HG03045 (cell line): ENCODE measurements around the gene LRRC49.
"Not testable (repeated sequence)": the region's sequence is repeated elsewhere in the genome, so short reads cannot be mapped to it uniquely, and the experiment has no call there.

Experiments used
- ATAC-seq: cut with Tn5 transposase; IDR thresholded peaks from one replicate; pipeline ENCODE4 v1.9.1; 2021; ENCODE audit warnings: mild to moderate bottlenecking, moderate library complexity; ENCODE audit not compliant: unreplicated experiment

The LRRC49 gene

DNA sequence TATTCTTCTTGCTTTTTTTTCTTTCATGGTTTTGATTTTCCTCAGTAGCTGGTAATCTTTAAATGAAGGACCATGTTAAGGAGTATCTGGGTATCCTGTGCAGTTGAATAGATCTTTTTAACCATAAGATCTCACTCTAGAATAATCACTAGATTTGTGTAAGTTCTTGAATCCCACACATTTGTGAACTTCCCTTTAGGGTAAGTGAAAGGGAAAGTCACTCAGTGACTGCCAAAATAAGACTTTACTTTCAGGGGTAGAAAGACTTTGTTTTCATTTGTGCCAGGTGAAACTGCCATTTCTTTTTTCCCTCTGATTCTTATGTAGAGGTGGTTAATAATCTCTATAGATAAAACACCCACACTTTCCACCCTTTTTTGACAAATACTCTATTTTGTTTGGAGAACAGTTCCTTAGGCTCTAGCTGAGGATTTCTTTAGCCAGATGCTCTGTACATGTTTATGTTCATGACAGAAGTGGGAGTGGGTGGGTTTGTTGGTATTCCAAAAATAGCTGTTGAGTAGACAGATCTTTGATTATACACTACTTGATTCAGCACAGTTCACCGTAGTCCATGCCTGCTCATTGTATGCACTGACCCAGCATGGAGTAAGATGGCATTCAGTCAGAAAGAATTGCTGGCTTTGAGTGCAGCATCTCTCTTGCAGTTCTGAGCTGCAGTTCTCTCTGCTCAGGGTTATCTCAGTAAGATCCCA lies 28.5 kb downstream of the LRRC49 start:
- no peak for ATAC-seq

DNA sequence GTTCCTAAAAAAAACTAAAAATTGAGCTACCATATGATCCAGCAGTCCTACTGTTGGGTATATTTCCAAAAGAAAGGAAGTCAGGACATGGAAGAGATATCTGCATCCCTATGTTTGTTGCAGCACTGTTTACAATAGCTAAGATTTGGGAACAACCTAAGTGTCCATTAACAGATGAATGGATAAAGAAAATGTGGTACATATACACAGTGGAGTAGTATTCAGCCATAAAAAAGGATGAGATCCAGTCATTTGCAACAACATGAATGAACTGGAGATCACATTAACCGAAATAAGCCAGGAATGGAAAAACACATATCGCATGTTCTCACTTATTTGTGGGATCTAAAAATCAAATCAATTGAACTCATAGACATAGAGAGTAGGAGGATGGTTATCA lies 29.5 kb downstream of the LRRC49 start:
- ATAC-seq = no peak

DNA sequence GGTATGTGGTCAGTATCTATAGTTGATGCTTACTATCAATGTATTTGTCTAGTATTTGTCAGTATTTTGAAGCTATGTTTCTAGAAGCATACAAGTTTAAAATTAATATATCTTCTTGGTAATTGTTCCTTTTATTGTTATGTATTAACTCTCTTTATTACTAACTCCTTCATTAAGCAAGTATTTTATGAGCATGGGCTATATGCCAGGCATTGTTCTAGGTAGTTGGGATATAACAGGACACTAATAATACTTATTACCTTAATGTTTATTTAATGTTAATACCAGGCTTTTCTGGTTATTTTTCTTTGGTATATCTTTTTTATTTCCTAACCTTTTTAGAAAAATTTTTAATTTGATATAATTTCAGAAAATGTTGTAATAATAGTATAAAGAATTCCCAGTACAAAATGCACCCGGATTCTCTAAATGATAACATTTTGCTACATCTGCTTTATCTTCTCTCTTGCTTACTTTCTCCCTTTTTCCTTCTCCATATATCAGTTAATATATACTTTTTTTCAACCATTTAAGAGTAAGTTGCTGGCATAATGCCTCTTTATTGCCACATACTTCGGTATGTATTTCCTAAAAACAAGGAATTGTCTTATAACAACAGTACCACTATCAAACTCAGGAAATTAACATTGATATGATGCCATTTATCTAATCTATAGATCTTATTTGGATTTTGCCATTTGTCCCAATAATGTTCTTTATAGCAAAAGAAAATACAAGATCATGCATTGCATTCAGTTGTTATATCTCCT lies 30.9 kb downstream of the LRRC49 start:
- ATAC-seq = no peak

DNA sequence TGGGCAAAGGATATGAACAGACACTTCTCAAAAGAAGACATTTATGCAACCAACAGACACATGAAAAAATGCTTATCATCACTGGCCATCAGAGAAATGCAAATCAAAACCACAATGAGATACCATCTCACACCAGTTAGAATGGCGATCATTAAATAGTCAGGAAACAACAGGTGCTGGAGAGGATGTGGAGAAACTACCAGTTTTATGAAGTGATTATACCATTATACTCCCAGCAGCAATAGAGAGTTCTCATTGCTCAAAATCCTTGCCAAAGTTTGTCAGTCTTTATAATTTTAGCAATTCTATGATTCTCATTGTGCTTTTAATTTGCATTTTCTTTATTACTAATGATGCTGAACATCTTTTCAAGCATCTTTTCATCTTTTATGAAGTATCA lies 34.3 kb downstream of the LRRC49 start:
- not testable (repeated sequence) for ATAC-seq

DNA sequence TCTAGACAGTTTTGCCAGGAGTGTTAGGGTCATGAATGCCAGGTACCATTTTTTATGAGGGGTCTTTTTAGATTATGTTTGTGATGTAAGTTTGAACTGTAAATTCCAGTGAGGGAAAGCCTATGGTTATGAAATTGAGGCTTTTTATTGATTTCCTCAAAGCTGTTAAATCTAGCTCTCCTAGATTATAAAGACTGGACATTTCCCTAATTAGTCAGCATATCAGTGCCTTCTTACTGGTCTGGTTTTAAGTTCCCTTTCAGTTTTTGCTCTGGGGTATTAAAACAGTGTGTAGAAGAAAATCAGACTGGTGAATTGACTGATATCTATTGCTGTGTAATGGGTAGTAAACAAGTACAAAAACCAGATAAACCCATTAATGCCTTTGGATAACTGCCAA lies 39.2 kb downstream of the LRRC49 start:
- ATAC-seq = no peak

DNA sequence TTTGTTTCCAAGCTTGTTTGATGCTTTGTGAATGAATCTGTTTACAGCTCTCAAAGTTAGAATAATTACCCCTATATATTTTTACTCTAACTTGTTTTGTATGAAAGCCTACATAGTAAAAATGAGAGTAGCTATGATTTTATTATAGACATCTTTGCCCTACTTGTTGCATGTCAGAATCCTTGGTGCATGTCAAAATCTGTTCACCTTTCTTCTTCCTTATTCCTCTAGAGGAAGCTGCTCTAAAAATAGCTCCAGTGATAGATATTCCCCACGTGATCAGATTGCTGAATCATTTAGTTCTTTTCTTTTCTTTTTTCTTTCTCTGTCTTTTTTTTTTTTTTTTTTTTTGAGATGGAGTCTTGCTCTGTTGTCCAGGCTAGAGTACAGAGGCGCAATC lies 39.8 kb downstream of the LRRC49 start:
- no peak for ATAC-seq

DNA sequence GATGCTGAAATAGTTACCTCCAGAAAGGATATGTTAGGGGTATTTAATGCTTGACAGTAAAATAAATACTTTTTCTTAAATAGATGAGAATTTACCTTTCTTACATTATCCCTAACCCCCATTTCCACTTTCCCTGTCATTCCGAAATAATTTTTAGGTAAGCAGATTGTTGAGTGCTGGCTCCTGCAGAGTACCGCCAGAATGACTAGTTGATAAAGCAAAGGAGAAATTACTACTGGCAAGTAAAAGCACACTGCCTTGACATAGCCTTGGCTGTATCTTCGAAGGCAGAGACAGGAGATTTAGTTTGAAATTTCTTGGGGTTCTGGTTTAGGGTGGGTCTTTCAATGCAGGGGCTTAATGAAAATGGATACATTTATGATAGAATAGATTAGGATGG lies 40.8 kb downstream of the LRRC49 start:
- ATAC-seq = no peak

DNA sequence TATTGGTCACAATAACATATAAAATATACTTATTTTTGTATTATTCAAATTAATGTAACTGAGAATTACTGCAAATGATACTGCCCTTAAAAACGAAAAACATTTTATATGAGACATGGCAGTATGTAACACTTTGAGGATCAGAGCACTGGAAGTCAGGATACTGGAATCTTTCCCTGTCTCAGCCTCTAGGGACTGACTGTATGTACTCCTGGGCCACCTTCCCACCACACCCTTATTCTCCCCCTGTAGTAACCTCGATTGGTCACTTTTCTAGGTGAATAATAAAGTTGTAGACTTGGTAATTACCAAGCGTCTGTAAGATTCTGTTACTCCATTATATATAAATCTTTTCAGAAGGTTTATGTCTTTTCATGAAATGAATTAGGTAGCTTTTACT lies 43.0 kb downstream of the LRRC49 start:
- ATAC-seq = no peak

DNA sequence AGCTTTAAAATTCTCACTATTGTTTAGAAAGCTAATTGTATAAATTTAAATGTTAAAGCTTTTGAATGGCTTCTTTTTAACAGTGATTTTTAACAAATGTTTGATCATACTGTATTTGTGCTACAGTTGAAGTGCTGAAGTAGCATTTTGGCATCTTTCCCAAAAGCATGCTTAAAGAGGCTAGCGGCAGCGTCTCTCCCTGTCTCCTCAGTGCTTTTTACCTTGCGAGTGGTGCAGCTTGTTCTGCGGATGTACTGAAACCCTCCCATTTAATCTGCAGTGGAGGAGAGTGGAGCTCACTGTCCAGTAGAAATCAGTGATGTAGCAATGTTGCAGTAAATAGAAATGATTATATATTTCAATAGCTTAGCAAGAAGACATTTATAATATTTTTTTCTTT lies 43.7 kb downstream of the LRRC49 start:
- no peak for ATAC-seq

DNA sequence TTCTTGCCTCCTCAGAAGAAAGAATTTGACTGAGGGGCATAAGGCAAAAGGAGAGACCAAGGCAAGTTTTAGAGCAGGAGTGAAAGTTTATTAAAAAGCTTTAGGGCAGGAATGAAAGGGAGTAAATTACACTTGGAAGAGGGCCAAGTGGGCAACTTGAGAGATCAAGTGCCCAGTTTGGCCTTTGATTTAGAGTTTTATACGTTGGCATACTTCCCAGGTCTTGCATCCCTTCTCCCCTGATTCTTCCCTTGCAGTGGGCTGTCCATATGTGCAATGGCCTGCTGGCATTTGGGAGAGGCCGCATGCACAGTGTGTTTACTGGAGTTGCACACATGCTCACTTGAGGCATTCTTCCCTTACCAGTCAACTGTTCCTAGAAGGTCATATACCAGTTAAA lies 50.7 kb downstream of the LRRC49 start:
- not testable (repeated sequence) for ATAC-seq

DNA sequence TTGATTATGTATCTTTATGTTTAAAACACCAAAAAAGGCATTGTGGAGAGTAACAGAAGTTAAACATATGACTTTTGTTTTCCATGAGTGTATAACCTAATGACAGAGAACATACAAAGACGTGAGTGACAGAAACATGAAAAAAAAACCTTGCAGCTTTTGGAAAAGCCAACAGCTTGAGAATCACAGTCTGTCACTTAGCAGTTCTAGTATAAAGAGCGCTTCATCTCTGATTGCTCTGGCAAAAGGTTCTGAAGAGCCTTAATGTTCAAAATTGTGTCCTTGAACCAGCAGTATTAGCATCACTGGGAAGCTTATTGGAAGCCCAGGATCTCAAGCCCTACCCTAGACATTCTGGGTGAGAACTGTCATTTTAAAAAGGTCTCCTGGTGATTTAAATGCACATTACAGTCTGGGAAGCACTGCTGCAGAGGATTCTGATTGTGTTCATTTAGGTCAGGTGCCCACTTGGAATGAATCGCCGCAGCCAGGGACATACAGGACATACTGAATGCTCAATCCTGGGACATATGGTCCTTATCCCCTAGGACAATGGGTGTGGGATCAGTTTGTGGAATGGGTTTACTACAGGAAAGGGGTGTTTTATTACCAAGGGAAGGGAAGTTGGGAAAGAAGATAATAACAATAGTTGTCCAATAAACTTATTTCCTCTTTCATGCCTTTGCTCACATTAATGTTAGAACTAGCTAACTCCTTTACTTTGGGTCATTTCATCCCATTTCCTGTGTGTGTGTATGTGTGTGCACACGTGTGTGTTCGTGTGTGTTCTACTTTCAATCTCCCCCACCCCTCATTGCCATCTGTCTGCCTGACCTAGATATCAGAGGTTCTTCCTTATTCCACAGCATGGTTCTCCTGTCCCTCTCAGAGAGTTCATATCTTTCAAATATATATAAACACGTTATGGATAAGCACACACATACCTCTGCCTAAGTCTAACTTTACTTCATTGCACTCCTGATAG lies 55.0 kb downstream of the LRRC49 start:
- ATAC-seq = no peak

DNA sequence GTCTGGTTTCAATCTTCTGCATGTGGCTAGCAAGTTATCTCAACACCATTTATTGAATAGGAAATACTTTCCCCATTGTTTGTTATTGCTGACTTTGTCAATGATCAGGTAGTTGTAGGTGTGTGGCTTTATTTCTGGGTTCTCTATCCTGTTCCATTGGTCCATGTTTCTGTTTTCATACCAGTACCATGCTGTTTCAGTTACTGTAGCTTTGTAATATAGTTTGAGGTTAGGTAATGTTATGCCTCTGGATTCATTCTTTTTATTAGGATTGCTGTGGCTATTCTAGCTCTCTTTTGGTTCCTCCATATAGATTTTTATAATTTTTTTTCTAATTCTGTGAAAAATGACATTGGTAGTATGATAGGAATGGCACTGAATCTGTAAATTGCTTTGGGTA lies 58.3 kb downstream of the LRRC49 start:
- no peak for ATAC-seq

DNA sequence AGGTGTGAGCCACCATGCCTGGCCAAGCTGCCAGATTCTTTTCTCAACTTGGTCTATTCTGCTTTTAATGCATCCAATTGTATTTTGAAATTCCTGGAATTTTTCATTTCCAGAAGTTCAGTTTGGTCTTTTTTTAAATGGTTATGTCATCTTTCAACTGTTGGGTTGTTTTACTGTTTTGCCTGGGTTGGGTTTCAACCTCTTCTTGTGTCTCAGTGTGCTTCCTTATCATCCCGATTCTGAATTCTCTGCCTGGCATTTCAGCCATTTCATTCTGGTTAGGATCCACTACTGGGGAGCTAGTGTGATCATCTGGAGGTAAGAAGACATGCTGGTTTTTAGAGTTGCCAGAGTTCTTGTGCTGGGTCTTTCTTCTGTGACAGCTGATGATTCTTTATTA lies 61.5 kb downstream of the LRRC49 start:
- no peak for ATAC-seq

DNA sequence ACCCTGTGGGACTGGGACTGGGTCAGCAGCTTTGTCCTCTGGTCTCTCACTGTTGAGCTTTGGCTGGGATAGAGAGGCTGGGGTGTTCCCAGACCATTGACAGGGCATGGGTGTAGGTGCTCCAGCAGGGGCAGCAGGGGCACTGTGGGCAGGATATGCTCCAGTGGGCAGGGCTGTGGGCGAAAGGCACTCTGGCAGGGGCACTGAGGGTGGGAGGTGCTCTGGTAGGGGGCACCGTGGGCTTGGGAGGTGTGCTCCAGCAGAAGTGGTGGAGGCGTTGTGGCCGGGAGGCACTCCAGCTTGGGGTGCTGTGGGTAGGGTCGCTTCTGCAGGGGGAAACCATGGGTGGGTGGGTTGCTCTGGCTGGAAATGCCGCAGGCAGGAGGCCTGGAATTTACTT lies 62.1 kb downstream of the LRRC49 start:
- no peak for ATAC-seq

DNA sequence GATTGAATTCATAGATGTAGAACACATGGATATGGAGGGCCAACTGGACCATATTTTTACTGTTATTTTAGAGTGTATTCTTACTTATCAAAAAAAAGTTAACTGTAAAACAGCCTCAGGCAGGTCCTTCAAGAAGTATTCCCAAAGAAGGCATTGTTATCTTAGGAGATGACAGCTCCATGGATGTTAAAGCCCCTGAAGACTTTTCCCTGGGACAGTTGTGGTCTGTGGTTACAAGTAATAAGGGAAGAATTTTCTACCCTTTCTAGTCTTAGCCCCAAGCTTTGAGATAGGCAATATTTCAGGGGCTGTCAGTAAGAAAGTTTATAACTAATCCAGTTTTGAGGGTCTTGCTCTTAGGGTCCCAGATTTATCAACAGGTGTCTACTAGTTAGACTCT lies 62.5 kb downstream of the LRRC49 start:
- ATAC-seq = no peak

DNA sequence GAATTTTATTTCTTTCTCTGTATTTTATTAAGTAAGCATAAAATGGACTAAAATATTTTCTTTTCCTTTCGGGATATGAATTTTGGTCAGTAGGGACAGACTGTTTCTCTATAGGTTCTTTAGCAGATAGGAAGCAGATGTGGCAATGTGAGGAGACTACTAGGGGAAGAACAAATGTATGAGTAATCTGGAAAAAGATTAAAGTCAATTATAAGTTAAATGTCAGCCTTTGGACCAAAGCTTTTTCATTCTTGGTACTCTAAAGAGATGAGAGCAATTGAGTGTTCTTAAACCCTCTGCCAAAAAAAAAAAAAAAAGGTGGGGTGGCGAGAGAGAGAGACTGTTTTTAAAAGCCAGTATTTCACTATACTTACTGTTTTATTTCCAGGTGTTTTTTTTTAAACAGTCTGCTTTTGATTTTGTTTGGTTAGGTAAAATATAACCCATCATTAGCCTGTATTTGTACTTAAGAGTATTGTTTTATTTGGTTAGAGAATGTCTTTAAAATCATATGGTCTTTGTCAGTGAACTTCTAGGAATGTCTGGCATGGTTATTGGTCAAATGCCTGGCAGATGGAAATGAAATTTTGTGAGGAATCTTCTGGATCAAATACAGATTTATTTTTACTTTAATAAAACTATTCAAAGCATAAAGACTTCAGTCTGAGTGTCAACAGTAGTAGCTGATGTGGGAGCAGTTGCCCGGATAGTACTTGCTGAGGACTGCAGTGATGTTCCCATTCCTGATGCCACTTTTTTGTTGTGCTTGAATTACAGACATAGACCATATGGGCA lies 63.8 kb downstream of the LRRC49 start:
- ATAC-seq = no peak

DNA sequence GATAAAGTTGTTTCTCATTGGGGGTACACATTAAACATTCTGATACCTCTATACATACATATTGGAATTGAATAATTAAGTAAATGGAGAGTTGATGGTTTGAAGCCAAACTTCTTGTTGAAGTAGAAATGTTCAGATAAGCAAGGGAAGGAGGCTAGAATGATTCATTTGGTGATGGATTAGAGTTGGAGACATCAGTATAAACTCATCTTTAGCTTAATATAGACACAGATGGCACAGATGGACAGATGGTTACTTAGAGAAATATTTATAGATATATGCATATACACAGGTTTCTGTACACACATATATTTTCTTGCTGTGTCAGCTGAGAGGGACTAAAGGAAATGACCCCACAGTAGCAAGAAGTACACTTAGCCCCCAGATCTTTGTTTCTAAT lies 69.5 kb downstream of the LRRC49 start:
- no peak for ATAC-seq

DNA sequence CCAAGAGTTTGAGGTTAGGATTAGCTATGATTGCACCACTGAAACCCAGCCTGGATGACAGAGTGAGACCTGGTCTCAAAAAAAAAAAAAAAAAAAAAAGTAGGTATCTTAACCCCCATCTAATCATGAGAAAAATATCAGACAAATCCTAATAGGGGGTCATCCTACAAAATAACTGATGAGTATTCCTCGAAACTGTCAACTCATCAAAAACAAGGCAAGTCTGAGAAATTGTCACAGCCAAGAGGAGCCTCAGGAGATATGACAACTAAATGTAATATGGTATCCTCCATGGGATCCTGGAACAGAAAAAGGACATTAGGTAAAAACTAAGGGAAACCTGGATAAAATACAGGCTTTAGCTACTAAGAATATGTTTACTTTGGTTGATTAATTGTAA lies 70.6 kb downstream of the LRRC49 start:
- no peak for ATAC-seq

DNA sequence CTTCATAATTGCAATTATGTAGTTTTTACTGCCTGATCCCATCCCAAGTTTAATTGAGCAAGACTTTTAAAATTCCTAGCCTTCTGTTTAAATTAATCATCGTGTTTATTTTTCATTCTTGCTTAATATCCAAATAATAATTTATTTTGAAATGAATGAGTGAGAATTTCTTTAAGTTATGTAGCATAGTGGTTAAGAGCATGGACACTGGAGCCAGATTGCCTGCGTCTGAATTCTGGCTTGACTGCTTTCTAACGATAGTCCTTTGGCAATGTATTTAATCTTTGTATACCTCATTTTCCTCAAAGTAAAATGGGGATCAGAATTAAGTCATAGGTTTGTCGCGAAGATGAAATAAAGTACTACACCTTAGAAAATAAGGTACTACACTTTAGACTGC lies 71.4 kb downstream of the LRRC49 start:
- no peak for ATAC-seq

DNA sequence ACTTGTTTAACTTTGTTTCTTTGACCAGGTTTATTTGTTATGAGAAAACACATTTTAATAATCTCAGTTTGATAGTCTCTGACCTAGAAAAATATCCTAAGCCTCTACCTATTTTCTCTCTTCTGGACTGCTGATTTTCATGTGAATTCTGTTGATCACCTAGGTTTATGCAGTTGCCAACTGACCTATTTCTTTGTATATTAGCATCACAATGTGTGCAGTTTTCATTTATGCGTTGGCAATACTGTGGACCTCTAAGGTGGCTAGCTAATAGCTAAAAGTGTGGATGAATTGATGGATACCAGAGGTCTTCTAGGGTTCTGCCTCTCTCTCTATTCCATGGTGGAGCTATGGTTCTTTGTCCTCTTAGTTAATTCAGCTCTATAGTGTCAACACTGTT lies 72.1 kb downstream of the LRRC49 start:
- ATAC-seq = no peak

DNA sequence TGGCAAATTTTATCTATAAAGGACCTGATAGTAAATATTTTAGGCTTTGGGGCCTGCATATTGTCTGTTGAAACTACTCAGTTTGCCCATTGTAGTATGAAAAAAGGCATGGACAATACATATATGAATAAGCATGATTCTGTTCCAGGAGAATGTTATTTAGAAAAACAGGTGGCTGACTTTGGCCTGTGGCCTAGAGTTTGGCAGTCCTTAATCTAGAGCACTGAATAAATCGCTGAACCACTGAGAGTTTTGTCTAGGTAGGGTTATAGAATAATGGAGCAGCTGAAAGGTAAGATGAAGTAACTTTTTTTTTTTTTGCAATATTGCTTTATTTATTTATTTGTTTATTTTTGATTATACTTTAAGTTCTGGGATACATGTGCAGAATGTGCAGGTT lies 75.0 kb downstream of the LRRC49 start:
- ATAC-seq = no peak
